Liver (tissue), 3 donors: ENCODE results near the gene MRPL46.

Source experiments
- GABPA ChIP-seq, 2 donors: IDR thresholded peaks in 1 of 2; conservative IDR thresholded peaks in 1 of 2; 2 replicates each; pipeline ENCODE4 v1.6.1; 2016; ENCODE audit warnings: antibody characterized with exemption in 2 of 2, mild to moderate bottlenecking in 1 of 2, moderate library complexity in 1 of 2
- HNF4A ChIP-seq, 2 donors: conservative IDR thresholded peaks; 2 replicates each; pipeline ENCODE4 v1.6.1; 2016; ENCODE audit warnings: antibody characterized with exemption in 2 of 2, mild to moderate bottlenecking in 2 of 2
- JUND ChIP-seq, 2 donors: IDR thresholded peaks; 2 replicates each; pipeline ENCODE4 v1.6.1; 2016; ENCODE audit warnings: antibody characterized with exemption in 2 of 2
- RAD21 ChIP-seq, 2 donors: IDR thresholded peaks; 2 replicates each; pipeline ENCODE4 v1.6.1; 2016; ENCODE audit warnings: antibody characterized with exemption in 2 of 2, mild to moderate bottlenecking in 2 of 2
- RXRA ChIP-seq, 2 donors: IDR thresholded peaks; 2 replicates each; pipeline ENCODE4 v1.6.1; 2017 to 2018; ENCODE audit warnings: antibody characterized with exemption in 2 of 2, mild to moderate bottlenecking in 1 of 2
- SP1 ChIP-seq: IDR thresholded peaks from 2 replicates; pipeline ENCODE4 v1.6.1; 2018; ENCODE audit warnings: antibody characterized with exemption, mild to moderate bottlenecking
- TAF1 ChIP-seq: conservative IDR thresholded peaks from 2 replicates; pipeline ENCODE4 v1.6.1; 2016; ENCODE audit warnings: antibody characterized with exemption, mild to moderate bottlenecking
- YY1 ChIP-seq: IDR thresholded peaks from 2 replicates; pipeline ENCODE4 v1.6.1; 2016; ENCODE audit warnings: antibody characterized with exemption, mild to moderate bottlenecking
- TF ChIP-seq, protein P1 (sequence below): fragments of 150-350 bp; IDR thresholded peaks from 2 replicates; pipeline ENCODE4 v1.5.1; 2017; ENCODE audit warnings: improper control_type of control experiment, low read depth, low read length; ENCODE audit not compliant: missing input control
- TF ChIP-seq, protein P2 (sequence below): IDR thresholded peaks from 2 replicates; pipeline ENCODE4 v1.6.1; 2016; ENCODE audit warnings: antibody characterized with exemption
- TF ChIP-seq, protein P3 (sequence below): IDR thresholded peaks from 2 replicates; pipeline ENCODE4 v1.6.1; 2016; ENCODE audit warnings: antibody characterized with exemption, mild to moderate bottlenecking
- TF ChIP-seq, protein P4 (sequence below): IDR thresholded peaks from 2 replicates; pipeline ENCODE4 v1.6.1; 2016; ENCODE audit warnings: antibody characterized with exemption
- TF ChIP-seq, protein P5 (sequence below): IDR thresholded peaks from 2 replicates; pipeline ENCODE4 v1.6.1; 2016; ENCODE audit warnings: antibody characterized with exemption
- donor health status: healthy.
- donor health status: healthy.

DNA sequence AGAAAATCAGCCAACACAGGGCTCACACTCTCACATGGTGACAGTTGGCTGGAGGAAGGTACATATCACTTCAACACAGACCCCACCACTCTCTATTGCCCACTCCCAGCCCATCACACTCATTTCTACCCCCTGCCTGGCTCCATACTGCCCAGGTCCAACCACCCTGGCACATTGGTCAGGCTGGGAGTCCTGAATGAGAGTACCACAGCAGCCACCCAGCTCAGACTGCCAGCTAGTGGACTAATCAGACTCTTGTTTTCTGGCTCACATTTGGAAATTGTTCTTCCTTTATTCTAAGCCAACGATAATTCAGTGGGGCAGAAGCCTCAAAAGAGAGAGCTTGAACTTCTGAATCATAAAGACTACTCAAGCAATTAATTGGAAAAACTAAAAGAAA, 20.0 kb downstream of the MRPL46 start:
- TF ChIP-seq RAD21 (IDR thresholded peaks at IDR 0.05) (no peak), JUND (IDR thresholded peaks at IDR 0.05) (no peak), HNF4A (conservative IDR thresholded peaks at IDR 0.05) (no peak), SP1 (no peak), TAF1 (no peak), RXRA (IDR thresholded peaks at IDR 0.05) (no peak), YY1 (no peak), GABPA (IDR thresholded peaks at IDR 0.05 in 1 of 2, conservative IDR thresholded peaks at IDR 0.05 in 1 of 2) (no peak)
- TF ChIP-seq, protein P1, sequence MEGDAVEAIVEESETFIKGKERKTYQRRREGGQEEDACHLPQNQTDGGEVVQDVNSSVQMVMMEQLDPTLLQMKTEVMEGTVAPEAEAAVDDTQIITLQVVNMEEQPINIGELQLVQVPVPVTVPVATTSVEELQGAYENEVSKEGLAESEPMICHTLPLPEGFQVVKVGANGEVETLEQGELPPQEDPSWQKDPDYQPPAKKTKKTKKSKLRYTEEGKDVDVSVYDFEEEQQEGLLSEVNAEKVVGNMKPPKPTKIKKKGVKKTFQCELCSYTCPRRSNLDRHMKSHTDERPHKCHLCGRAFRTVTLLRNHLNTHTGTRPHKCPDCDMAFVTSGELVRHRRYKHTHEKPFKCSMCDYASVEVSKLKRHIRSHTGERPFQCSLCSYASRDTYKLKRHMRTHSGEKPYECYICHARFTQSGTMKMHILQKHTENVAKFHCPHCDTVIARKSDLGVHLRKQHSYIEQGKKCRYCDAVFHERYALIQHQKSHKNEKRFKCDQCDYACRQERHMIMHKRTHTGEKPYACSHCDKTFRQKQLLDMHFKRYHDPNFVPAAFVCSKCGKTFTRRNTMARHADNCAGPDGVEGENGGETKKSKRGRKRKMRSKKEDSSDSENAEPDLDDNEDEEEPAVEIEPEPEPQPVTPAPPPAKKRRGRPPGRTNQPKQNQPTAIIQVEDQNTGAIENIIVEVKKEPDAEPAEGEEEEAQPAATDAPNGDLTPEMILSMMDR: no peak
- TF ChIP-seq, protein P2, sequence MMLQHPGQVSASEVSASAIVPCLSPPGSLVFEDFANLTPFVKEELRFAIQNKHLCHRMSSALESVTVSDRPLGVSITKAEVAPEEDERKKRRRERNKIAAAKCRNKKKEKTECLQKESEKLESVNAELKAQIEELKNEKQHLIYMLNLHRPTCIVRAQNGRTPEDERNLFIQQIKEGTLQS: no peak
- TF ChIP-seq, protein P3, sequence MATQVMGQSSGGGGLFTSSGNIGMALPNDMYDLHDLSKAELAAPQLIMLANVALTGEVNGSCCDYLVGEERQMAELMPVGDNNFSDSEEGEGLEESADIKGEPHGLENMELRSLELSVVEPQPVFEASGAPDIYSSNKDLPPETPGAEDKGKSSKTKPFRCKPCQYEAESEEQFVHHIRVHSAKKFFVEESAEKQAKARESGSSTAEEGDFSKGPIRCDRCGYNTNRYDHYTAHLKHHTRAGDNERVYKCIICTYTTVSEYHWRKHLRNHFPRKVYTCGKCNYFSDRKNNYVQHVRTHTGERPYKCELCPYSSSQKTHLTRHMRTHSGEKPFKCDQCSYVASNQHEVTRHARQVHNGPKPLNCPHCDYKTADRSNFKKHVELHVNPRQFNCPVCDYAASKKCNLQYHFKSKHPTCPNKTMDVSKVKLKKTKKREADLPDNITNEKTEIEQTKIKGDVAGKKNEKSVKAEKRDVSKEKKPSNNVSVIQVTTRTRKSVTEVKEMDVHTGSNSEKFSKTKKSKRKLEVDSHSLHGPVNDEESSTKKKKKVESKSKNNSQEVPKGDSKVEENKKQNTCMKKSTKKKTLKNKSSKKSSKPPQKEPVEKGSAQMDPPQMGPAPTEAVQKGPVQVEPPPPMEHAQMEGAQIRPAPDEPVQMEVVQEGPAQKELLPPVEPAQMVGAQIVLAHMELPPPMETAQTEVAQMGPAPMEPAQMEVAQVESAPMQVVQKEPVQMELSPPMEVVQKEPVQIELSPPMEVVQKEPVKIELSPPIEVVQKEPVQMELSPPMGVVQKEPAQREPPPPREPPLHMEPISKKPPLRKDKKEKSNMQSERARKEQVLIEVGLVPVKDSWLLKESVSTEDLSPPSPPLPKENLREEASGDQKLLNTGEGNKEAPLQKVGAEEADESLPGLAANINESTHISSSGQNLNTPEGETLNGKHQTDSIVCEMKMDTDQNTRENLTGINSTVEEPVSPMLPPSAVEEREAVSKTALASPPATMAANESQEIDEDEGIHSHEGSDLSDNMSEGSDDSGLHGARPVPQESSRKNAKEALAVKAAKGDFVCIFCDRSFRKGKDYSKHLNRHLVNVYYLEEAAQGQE: no peak
- TF ChIP-seq, protein P4, sequence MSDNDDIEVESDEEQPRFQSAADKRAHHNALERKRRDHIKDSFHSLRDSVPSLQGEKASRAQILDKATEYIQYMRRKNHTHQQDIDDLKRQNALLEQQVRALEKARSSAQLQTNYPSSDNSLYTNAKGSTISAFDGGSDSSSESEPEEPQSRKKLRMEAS: no peak
- TF ChIP-seq, protein P5, sequence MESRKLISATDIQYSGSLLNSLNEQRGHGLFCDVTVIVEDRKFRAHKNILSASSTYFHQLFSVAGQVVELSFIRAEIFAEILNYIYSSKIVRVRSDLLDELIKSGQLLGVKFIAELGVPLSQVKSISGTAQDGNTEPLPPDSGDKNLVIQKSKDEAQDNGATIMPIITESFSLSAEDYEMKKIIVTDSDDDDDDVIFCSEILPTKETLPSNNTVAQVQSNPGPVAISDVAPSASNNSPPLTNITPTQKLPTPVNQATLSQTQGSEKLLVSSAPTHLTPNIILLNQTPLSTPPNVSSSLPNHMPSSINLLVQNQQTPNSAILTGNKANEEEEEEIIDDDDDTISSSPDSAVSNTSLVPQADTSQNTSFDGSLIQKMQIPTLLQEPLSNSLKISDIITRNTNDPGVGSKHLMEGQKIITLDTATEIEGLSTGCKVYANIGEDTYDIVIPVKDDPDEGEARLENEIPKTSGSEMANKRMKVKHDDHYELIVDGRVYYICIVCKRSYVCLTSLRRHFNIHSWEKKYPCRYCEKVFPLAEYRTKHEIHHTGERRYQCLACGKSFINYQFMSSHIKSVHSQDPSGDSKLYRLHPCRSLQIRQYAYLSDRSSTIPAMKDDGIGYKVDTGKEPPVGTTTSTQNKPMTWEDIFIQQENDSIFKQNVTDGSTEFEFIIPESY: no peak
